ENCODE results near the gene TAF11L13.
"Not testable (repeated sequence)": the region's sequence is repeated elsewhere in the genome, so short reads cannot be mapped to it uniquely, and the experiment has no call there.

- TF ChIP-seq ZNF24 (IDR thresholded peaks at IDR 0.05); ZFP36 (IDR thresholded peaks at IDR 0.05; ENCODE audit: borderline replicate concordance, low read depth, low read length, partially characterized antibody); POLR2AphosphoS5 (IDR thresholded peaks at IDR 0.05; ENCODE audit: low read depth, low read length); REST (IDR thresholded peaks at IDR 0.05; ENCODE audit: borderline replicate concordance in 1 of 2, low read depth in 1 of 2, low read length in 2 of 2); TAF1 (CRISPR knock-in tag; IDR thresholded peaks at IDR 0.05); NR2C2 (CRISPR knock-in tag; IDR thresholded peaks at IDR 0.05; ENCODE audit: borderline replicate concordance); TCF7 (IDR thresholded peaks at IDR 0.05; ENCODE audit: low read depth); ZNF264 (CRISPR knock-in tag; IDR thresholded peaks at IDR 0.05); GABPA (IDR thresholded peaks at IDR 0.05; ENCODE audit: low read depth, low read length); GABPA (CRISPR knock-in tag; IDR thresholded peaks at IDR 0.05; ENCODE audit: low read depth); ZSCAN12 (CRISPR knock-in tag; IDR thresholded peaks at IDR 0.05); KLF15 (CRISPR knock-in tag; IDR thresholded peaks at IDR 0.05; ENCODE audit: borderline replicate concordance); SIN3A (IDR thresholded peaks at IDR 0.05; ENCODE audit: borderline replicate concordance, low read depth, low read length); NFE2L2 (IDR thresholded peaks at IDR 0.05; ENCODE audit: low read length): not testable (repeated sequence)
- TF ChIP-seq, protein P1, sequence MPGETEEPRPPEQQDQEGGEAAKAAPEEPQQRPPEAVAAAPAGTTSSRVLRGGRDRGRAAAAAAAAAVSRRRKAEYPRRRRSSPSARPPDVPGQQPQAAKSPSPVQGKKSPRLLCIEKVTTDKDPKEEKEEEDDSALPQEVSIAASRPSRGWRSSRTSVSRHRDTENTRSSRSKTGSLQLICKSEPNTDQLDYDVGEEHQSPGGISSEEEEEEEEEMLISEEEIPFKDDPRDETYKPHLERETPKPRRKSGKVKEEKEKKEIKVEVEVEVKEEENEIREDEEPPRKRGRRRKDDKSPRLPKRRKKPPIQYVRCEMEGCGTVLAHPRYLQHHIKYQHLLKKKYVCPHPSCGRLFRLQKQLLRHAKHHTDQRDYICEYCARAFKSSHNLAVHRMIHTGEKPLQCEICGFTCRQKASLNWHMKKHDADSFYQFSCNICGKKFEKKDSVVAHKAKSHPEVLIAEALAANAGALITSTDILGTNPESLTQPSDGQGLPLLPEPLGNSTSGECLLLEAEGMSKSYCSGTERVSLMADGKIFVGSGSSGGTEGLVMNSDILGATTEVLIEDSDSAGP (CRISPR knock-in tag; IDR thresholded peaks at IDR 0.05; ENCODE audit: borderline replicate concordance): not testable (repeated sequence)
Measured at GRCh38 chr5:17655201-17655759, 23.4 kb downstream of the TAF11L13 start.

Measured in HepG2 (cell line).